ENCODE data around the gene SH3YL1.

DNA sequence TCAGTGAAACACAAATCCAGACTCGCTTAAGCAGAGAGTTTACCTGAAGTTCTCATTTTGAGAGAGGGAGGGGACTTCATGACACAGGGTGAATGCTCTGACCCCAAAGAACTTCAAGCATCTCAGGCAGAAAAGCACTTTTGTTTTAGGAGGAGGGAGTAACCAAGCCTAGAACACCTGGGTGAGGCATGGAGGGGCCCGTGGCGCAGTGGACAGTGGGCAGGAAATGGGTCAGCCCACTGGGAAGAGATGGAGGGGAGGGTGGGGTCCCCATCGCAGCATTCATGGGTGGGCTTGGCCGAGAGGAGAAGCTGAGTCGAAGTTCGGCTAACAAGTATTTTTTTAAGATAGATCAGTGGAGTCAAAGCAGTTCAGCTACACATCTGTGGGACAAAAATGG, 67.9 kb downstream of the SH3YL1 start:
- TF ChIP-seq, protein P1, sequence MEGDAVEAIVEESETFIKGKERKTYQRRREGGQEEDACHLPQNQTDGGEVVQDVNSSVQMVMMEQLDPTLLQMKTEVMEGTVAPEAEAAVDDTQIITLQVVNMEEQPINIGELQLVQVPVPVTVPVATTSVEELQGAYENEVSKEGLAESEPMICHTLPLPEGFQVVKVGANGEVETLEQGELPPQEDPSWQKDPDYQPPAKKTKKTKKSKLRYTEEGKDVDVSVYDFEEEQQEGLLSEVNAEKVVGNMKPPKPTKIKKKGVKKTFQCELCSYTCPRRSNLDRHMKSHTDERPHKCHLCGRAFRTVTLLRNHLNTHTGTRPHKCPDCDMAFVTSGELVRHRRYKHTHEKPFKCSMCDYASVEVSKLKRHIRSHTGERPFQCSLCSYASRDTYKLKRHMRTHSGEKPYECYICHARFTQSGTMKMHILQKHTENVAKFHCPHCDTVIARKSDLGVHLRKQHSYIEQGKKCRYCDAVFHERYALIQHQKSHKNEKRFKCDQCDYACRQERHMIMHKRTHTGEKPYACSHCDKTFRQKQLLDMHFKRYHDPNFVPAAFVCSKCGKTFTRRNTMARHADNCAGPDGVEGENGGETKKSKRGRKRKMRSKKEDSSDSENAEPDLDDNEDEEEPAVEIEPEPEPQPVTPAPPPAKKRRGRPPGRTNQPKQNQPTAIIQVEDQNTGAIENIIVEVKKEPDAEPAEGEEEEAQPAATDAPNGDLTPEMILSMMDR (conservative IDR thresholded peaks at IDR 0.05; ENCODE audit: low read depth, low read length) = no peak
- TF ChIP-seq RAD21 (IDR thresholded peaks at IDR 0.05; ENCODE audit: low read length) = no peak
- no peak for TF ChIP-seq POLR2A (IDR thresholded peaks at IDR 0.05; ENCODE audit: low read depth, low read length)
- TF ChIP-seq CEBPB (IDR thresholded peaks at IDR 0.05; ENCODE audit: low read depth, low read length) = no peak
- TF ChIP-seq BHLHE40 (IDR thresholded peaks at IDR 0.05; ENCODE audit: low read depth, low read length) = no peak
- TF ChIP-seq SMC3 (IDR thresholded peaks at IDR 0.05; ENCODE audit: low read depth, low read length) = no peak
- no peak for TF ChIP-seq RFX5 (IDR thresholded peaks at IDR 0.05; ENCODE audit: low read depth, low read length)
- TF ChIP-seq RCOR1 (IDR thresholded peaks at IDR 0.05; ENCODE audit: insufficient replicate concordance, low read length) = no peak
- TF ChIP-seq CHD1 (IDR thresholded peaks at IDR 0.05; ENCODE audit: low read depth, low read length) = no peak
- no peak for TF ChIP-seq MAZ (IDR thresholded peaks at IDR 0.05; ENCODE audit: borderline replicate concordance, low read depth, low read length)
- TF ChIP-seq, protein P2, sequence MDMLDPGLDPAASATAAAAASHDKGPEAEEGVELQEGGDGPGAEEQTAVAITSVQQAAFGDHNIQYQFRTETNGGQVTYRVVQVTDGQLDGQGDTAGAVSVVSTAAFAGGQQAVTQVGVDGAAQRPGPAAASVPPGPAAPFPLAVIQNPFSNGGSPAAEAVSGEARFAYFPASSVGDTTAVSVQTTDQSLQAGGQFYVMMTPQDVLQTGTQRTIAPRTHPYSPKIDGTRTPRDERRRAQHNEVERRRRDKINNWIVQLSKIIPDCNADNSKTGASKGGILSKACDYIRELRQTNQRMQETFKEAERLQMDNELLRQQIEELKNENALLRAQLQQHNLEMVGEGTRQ (IDR thresholded peaks at IDR 0.05; ENCODE audit: low read depth, low read length) = no peak

Measured in IMR-90 (cell line).